ENCODE data around the gene NOXO1. TPM values are rescaled to one million over a fixed set of nuclear protein-coding genes. Genes with fewer than 3 reads are reported as not detected.

The NOXO1 gene
- total RNA-seq, 1 donor from 2014 or later, result 0.63 TPM

DNA sequence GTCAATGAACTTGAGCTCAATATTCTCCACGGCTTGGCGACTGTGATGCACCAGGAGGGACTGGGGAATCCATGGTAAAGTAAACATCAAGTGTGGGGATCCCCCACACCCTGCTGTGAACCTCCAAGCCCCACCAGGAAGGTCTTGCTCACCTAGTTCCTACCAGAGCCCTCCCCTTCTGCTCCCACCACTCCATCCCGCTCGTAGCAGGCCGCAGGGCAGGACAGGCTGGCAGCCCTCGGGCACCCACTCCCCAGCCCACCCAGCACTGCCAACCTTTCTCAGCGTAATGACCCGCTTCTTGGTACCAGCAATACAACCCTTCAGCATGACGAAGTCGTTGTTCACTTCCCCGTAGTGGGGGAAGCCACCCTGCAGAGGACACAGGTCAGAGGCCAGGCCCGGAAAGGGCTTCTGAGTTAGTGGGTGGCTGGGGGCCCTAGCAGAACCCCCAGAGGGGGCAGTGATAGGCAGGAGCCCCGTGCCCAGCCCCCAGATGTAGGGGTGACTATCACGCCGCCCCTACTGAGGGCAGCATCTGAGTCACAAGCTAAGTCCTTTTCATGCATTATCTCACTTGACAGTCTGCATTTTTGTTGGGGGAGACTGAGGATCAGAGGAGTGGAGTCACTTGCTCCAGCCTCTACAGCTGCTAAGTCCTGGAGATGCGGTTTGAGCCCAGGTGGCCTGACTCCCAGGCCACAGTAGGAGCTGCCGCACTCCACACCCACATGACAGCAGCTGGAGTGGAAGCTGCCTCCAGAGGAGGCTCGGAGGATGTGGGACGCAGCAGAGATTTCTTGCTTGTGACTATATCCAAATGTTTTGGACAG lies 35.5 kb downstream of the NOXO1 start:
- Mint-ChIP-seq H3K9me3 (no peaks in the 10 kb centered on the region), H3K4me1 (peaks cover 14% of the 10 kb centered on the region), H3K4me3 (no peak overlapping the region), H3K36me3 (ENCODE audit: low read depth) (no peaks in the 10 kb centered on the region), H3K27me3 (ENCODE audit: low read depth) (no peaks in the 10 kb centered on the region), H3K27ac (ENCODE audit: unreplicated experiment) (no peak overlapping the region)
- TF ChIP-seq, protein P1, sequence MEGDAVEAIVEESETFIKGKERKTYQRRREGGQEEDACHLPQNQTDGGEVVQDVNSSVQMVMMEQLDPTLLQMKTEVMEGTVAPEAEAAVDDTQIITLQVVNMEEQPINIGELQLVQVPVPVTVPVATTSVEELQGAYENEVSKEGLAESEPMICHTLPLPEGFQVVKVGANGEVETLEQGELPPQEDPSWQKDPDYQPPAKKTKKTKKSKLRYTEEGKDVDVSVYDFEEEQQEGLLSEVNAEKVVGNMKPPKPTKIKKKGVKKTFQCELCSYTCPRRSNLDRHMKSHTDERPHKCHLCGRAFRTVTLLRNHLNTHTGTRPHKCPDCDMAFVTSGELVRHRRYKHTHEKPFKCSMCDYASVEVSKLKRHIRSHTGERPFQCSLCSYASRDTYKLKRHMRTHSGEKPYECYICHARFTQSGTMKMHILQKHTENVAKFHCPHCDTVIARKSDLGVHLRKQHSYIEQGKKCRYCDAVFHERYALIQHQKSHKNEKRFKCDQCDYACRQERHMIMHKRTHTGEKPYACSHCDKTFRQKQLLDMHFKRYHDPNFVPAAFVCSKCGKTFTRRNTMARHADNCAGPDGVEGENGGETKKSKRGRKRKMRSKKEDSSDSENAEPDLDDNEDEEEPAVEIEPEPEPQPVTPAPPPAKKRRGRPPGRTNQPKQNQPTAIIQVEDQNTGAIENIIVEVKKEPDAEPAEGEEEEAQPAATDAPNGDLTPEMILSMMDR (conservative IDR thresholded peaks at IDR 0.05), result no peak
- DNase-seq (ENCODE audit: low read depth, low spot score), result no peak

DNA sequence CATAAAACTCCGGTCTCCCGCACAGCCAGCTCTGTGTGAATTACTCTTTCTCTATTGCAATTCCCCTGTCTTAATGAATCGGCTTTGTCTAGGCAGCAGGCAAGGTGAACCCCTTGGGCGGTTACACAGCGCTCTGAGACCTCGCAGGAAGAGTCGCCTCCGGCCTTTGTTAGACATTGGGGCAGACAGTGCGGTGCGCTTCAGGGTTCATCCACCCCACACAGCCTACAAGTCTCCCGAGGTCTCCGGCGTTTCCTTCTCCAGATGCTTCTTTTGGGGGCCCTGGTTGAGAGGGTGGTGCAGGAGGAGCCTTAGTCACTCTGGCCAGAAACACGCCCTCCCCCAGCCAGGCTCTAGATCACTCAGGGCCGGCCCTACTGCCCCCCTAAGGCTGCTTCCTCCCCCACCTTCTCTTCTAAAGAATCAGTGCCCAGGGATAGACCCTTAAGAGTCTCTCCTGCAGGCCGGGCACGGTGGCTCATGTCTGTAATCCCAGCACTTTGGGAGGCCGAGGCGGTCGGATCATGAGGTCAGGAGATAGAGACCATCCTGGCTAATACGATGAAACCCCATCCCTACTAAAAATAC lies 36.6 kb downstream of the NOXO1 start:
- DNase-seq (ENCODE audit: low read depth, low spot score), result no peak

DNA sequence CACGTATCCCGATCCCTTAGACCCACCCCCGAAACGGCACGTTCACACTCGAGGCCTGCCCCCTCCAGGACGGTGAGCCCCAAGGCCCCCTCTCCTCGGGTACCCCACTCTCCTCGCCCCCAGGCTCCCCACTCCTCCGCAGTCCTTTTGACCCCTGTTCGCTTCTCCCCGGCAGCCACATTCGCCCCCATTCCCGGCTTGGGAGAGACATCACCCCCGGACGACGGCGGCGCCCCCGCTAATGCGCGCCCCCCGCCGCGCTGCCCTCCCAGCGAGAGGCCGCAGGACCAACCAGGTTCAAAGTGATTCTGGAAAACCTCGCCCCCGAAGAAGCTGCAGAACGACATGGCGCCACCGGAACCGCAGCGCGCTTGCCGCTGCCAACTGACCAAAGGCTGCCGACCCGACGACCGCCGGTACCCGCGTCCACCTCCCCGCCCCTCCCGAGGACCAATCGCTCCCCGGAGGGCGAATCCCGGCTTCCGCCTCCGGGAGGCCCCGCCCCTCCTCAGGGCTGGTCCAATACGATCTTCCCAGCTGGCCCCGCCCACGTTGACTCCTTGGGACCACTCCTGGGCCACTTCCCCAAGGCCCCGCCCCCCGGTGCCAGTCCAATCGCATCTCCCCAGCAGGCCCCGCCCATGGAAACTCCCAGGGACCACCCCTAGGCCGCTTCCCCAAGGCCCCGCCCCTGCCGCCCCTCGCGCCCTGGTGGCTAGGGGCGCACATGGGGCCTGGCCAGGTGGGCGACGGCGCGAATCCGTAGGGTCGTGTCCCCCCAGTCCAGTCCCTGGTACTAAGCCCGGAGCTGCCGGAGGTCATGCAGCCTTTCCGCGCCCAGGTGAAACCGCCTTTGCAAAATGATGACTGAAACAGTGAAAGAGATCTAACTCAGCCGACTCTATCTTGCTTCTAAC lies 38.2 kb downstream of the NOXO1 start, which contains the start of gene MSRB1:
MSRB1 (minus strand) TSS at position 390 of the 917 bp plus-strand sequence; CDS start at position 347, 43 bp downstream.
- no peaks in the 10 kb centered on the region for H3K36me3 Mint-ChIP-seq (ENCODE audit: low read depth)
- DNase-seq (ENCODE audit: low read depth, low spot score), result peak; percentile 100
- TF ChIP-seq, protein P1 (conservative IDR thresholded peaks at IDR 0.05), result no peak
- no peaks in the 10 kb centered on the region for H3K9me3 Mint-ChIP-seq
- peak within 1 kb of the TSS; percentile 90 for H3K4me3 Mint-ChIP-seq
- H3K27ac Mint-ChIP-seq (ENCODE audit: unreplicated experiment), result peak within 1 kb of the TSS; percentile 92
- no peaks in the 10 kb centered on the region for H3K27me3 Mint-ChIP-seq (ENCODE audit: low read depth)
- peaks cover 14% of the 10 kb centered on the region for H3K4me1 Mint-ChIP-seq

More for the DNA sequence above, 36.6 kb downstream of the NOXO1 start:
- TF ChIP-seq, protein P1 (conservative IDR thresholded peaks at IDR 0.05), result no peak
- Mint-ChIP-seq H3K27me3 (ENCODE audit: low read depth) (no peaks in the 10 kb centered on the region), H3K27ac (ENCODE audit: unreplicated experiment) (no peak overlapping the region), H3K36me3 (ENCODE audit: low read depth) (no peaks in the 10 kb centered on the region), H3K9me3 (no peaks in the 10 kb centered on the region), H3K4me1 (peaks cover 14% of the 10 kb centered on the region), H3K4me3 (peak overlapping the region; percentile 90)

DNA sequence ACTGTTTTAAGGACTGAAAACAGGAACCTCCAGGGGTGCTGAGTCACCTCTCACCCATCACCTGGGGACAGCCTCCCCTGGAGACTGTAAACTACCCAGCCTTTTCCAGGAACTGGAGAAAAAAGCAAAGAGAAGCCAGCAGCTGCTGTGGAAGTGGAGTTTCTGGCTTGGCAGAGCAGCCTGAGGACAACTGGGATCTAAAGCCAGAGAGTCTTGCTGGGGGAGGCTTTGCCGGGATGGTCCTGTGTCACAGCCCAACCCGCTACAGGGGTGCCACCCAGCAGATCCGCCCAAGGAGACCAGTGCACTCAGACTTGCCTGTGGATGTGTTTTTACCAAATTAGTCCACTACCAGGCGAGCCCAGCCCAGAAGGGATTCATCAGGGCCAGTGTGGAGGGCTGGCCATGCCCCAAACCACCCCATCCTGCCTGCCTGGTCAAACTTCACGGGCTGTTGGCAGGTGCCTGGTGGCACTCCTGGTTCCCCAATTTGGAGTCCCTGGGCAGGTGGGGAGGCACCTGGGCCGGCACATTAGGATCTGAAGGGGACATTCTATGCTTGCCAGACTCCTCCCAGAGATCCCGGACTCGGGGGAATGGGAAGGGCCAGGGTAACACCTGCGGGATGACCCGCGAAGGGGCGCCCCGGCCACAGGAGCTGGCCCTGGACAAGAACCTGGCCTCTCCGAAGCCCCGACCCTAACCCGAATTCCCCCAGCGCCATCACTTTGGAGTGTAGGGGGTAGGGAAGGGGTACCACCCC lies 39.0 kb downstream of the NOXO1 start:
- Mint-ChIP-seq H3K36me3 (ENCODE audit: low read depth) (no peaks in the 10 kb centered on the region), H3K4me3 (peak overlapping the region; percentile 90), H3K9me3 (no peaks in the 10 kb centered on the region), H3K4me1 (peaks cover 14% of the 10 kb centered on the region), H3K27me3 (ENCODE audit: low read depth) (no peaks in the 10 kb centered on the region), H3K27ac (ENCODE audit: unreplicated experiment) (no peak overlapping the region)
- no peak for DNase-seq (ENCODE audit: low read depth, low spot score)
- TF ChIP-seq, protein P1 (conservative IDR thresholded peaks at IDR 0.05), result no peak

Data from neural crest cell (in vitro differentiated cells).